MM.1S (cell line): ENCODE measurements around the gene PREX1.

Experiments
- DNase-seq: peaks from one replicate; pipeline ENCODE4 v3.0.0-alpha.2; 2015
- H2AFZ ChIP-seq: fragments of 300-600 bp; sonication (generic); 2 replicates; pipeline ENCODE4 v1.6.0; 2016; ENCODE audit warnings: antibody characterized with exemption, low read length
- H3F3A ChIP-seq: fragments of 300-600 bp; sonication (generic); 2 replicates; pipeline ENCODE4 v1.6.1; 2016; ENCODE audit warnings: mild to moderate bottlenecking, antibody characterized with exemption, low read length, moderate library complexity, mixed read lengths; ENCODE audit not compliant: insufficient read depth
- H3K27ac ChIP-seq: fragments of 300-600 bp; sonication (generic); 2 replicates; pipeline ENCODE4 v1.5.1; 2016; ENCODE audit warnings: mild to moderate bottlenecking, low read length
- H3K27me3 ChIP-seq: fragments of 300-600 bp; sonication (generic); replicated peaks from 2 replicates; pipeline ENCODE4 v1.6.0; 2016; ENCODE audit warnings: low read length; ENCODE audit not compliant: insufficient read depth
- H3K36me3 ChIP-seq: fragments of 300-600 bp; sonication (generic); replicated peaks from 2 replicates; pipeline ENCODE4 v1.6.1; 2016; ENCODE audit warnings: mild to moderate bottlenecking, low read length, mixed read lengths; ENCODE audit not compliant: insufficient read depth
- H3K4me1 ChIP-seq: fragments of 300-600 bp; sonication (generic); 2 replicates; pipeline ENCODE4 v1.6.1; 2016; ENCODE audit warnings: low read length, mixed read lengths
- H3K4me2 ChIP-seq: fragments of 300-600 bp; sonication (generic); 2 replicates; pipeline ENCODE4 v1.6.0; 2016; ENCODE audit warnings: low read depth, low read length
- H3K4me3 ChIP-seq: fragments of 300-600 bp; sonication (generic); 2 replicates; pipeline ENCODE4 v1.5.1; 2016; ENCODE audit warnings: low read length, mixed read lengths
- H3K79me2 ChIP-seq: fragments of 300-600 bp; sonication (generic); 2 replicates; pipeline ENCODE4 v1.6.1; 2016; ENCODE audit warnings: mixed run types, low read length, mixed read lengths
- H3K9ac ChIP-seq: fragments of 300-600 bp; sonication (generic); 2 replicates; pipeline ENCODE4 v1.6.1; 2016; ENCODE audit warnings: low read length, mixed read lengths
- H3K9me2 ChIP-seq: fragments of 300-600 bp; sonication (generic); replicated peaks from 2 replicates; pipeline ENCODE4 v1.6.1; 2016; ENCODE audit warnings: mild to moderate bottlenecking, low read length, mixed read lengths; ENCODE audit not compliant: insufficient read depth
- H3K9me3 ChIP-seq: fragments of 300-600 bp; sonication (generic); replicated peaks from 2 replicates; pipeline ENCODE4 v1.6.1; 2016; ENCODE audit warnings: mild to moderate bottlenecking, low read length, mixed read lengths; ENCODE audit not compliant: insufficient read depth
- H4K20me1 ChIP-seq: fragments of 300-600 bp; sonication (generic); 2 replicates; pipeline ENCODE4 v1.6.1; 2016; ENCODE audit warnings: mild to moderate bottlenecking, low read length, moderate library complexity, mixed read lengths; ENCODE audit not compliant: insufficient read depth
- EZH2 ChIP-seq: fragments of 300-600 bp; sonication (generic); optimal IDR thresholded peaks from 2 replicates; pipeline ENCODE3; 2017; ENCODE audit warnings: low read depth, mild to moderate bottlenecking, antibody characterized with exemption, low read length, mixed read lengths
- EZH2phosphoT487 ChIP-seq: fragments of 300-600 bp; sonication (generic); IDR thresholded peaks from 2 replicates; pipeline ENCODE4 v1.6.1; 2018; ENCODE audit warnings: antibody characterized with exemption, low read length
- TF ChIP-seq, protein P1 (sequence below): fragments of 300-600 bp; sonication (generic); IDR thresholded peaks from 2 replicates; pipeline ENCODE4 v1.5.1; 2016; ENCODE audit warnings: antibody characterized with exemption, low read length, mixed read lengths

The PREX1 gene

DNA sequence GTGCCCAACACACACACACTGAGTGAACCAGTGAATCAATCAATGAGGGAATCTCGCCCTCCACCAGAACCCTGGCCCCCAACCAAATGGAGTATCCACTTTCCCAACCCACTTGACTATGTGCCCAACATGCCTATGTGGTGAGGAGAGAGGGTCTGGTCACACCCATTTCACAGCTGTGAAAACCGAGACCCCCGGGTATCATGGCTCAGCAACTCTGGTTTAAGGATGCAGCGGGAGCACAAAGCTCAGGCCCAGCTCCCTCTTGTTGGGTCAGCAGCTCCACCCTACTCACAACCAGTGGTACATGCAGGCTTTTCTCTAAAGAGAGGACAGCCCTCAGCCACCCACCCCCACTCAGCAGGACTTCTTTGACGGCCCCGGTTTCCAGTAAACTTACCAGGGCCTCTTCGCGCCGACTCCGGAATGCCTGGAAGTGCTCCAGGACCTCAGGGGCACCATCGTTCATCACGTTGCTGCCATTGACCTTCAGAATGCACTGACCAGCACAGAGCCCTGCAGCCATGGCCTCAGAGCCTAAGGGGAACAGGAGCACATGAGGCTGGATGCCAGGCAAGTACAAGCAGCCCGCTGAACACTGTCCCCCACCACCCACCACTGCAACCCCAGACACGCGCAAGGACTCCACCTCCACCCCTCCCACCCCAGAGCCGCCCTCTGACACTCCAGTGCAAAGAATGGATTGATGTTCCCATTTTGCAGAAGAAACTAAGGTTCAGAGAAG is 174.7 kb downstream of the PREX1 start:
- no peaks in the 10 kb centered on the region for H3K9me2 ChIP-seq
- H3K4me1 ChIP-seq, result no peaks in the 10 kb centered on the region
- H3K4me3 ChIP-seq, result no peak overlapping the region
- H3K27me3 ChIP-seq, result no peaks in the 10 kb centered on the region
- no peaks in the 10 kb centered on the region for H3F3A ChIP-seq
- H3K36me3 ChIP-seq, result no peaks in the 10 kb centered on the region
- H3K79me2 ChIP-seq, result no peaks in the 10 kb centered on the region
- H3K4me2 ChIP-seq, result no peak overlapping the region
- TF ChIP-seq EZH2phosphoT487 (no peak), EZH2 (no peak)
- TF ChIP-seq, protein P1, sequence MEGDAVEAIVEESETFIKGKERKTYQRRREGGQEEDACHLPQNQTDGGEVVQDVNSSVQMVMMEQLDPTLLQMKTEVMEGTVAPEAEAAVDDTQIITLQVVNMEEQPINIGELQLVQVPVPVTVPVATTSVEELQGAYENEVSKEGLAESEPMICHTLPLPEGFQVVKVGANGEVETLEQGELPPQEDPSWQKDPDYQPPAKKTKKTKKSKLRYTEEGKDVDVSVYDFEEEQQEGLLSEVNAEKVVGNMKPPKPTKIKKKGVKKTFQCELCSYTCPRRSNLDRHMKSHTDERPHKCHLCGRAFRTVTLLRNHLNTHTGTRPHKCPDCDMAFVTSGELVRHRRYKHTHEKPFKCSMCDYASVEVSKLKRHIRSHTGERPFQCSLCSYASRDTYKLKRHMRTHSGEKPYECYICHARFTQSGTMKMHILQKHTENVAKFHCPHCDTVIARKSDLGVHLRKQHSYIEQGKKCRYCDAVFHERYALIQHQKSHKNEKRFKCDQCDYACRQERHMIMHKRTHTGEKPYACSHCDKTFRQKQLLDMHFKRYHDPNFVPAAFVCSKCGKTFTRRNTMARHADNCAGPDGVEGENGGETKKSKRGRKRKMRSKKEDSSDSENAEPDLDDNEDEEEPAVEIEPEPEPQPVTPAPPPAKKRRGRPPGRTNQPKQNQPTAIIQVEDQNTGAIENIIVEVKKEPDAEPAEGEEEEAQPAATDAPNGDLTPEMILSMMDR, result no peak
- no peaks in the 10 kb centered on the region for H4K20me1 ChIP-seq
- no peaks in the 10 kb centered on the region for H3K9me3 ChIP-seq
- H3K27ac ChIP-seq, result no peak overlapping the region
- H2AFZ ChIP-seq, result no peak overlapping the region
- DNase-seq, result no peak
- H3K9ac ChIP-seq, result no peak overlapping the region

DNA sequence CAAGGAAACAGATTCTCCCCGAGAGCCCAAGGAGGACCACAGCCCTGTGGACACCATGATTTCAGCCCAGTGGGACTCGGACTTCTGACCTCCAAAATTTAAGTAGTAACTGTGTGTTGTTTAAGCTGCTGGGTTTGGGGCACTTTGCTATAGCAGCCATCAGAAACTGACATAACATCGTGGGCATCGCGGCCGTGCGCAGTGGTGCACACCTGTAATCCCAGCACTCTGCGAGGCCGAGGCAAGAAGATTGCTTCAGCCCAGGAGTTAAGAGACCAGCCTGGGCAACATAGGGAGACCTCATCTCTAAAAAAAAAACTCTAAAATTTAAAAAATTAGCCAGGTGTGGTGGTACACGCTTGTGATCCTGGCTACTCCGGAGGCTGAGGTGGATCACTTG is 175.8 kb downstream of the PREX1 start:
- no peaks in the 10 kb centered on the region for H3K36me3 ChIP-seq

DNA sequence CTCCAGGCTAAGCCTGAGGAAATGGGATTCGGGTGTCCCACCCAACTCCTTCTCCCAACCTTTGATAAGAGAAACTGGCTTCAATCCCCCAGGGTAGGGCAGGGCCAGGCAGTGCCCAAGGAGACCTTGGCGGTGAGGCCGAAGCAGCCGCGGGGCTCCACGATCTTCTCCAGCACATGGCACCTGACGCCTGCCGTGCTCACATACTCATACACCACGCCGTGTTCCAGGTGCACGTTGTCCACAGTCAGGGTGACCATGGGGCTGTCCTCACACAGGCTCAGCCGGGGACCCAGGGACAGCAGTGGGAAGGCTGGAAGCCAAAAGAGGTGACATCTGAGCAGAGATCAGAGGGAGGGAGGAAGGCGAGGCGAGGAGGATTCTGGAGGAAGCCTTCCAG is 176.5 kb downstream of the PREX1 start:
- DNase-seq, result no peak
- no peak overlapping the region for H3K9ac ChIP-seq
- no peak for TF ChIP-seq EZH2
- TF ChIP-seq EZH2phosphoT487, result no peak
- TF ChIP-seq, protein P1, result no peak
- H3K4me2 ChIP-seq, result no peak overlapping the region
- H3K9me2 ChIP-seq, result no peaks in the 10 kb centered on the region
- H3K9me3 ChIP-seq, result no peaks in the 10 kb centered on the region
- H3K36me3 ChIP-seq, result no peaks in the 10 kb centered on the region
- no peak overlapping the region for H2AFZ ChIP-seq
- no peak overlapping the region for H3K27ac ChIP-seq
- H3K79me2 ChIP-seq, result no peaks in the 10 kb centered on the region
- H3K4me1 ChIP-seq, result no peaks in the 10 kb centered on the region
- no peaks in the 10 kb centered on the region for H3F3A ChIP-seq
- H3K4me3 ChIP-seq, result no peak overlapping the region
- H3K27me3 ChIP-seq, result no peaks in the 10 kb centered on the region
- no peaks in the 10 kb centered on the region for H4K20me1 ChIP-seq

More for the DNA sequence above, 175.8 kb downstream of the PREX1 start:
- H2AFZ ChIP-seq, result no peak overlapping the region
- no peak overlapping the region for H3K4me2 ChIP-seq
- no peaks in the 10 kb centered on the region for H3K27me3 ChIP-seq
- DNase-seq, result no peak
- H3K79me2 ChIP-seq, result no peaks in the 10 kb centered on the region
- H4K20me1 ChIP-seq, result no peaks in the 10 kb centered on the region
- TF ChIP-seq EZH2 (no peak), EZH2phosphoT487 (no peak)
- TF ChIP-seq, protein P1, result no peak
- H3K9me2 ChIP-seq, result no peaks in the 10 kb centered on the region
- H3K9me3 ChIP-seq, result no peaks in the 10 kb centered on the region
- no peak overlapping the region for H3K4me3 ChIP-seq
- no peaks in the 10 kb centered on the region for H3F3A ChIP-seq
- no peaks in the 10 kb centered on the region for H3K4me1 ChIP-seq
- H3K9ac ChIP-seq, result no peak overlapping the region
- H3K27ac ChIP-seq, result no peak overlapping the region
